ENCODE measurements around the gene SREBF2. TPM values are rescaled to one million over a fixed set of nuclear protein-coding genes. Genes with fewer than 3 reads are reported as not detected.
A peak's percentile ranks its signal among the peaks of the same experiment; 100 is the strongest.

SREBF2 gene
- total and polyA plus RNA-seq, 2 of the 13 experiments (the other 11 are each of a cell fraction or from before 2014, with no cell fraction given), result 53.8 to 72.6 TPM

DNA sequence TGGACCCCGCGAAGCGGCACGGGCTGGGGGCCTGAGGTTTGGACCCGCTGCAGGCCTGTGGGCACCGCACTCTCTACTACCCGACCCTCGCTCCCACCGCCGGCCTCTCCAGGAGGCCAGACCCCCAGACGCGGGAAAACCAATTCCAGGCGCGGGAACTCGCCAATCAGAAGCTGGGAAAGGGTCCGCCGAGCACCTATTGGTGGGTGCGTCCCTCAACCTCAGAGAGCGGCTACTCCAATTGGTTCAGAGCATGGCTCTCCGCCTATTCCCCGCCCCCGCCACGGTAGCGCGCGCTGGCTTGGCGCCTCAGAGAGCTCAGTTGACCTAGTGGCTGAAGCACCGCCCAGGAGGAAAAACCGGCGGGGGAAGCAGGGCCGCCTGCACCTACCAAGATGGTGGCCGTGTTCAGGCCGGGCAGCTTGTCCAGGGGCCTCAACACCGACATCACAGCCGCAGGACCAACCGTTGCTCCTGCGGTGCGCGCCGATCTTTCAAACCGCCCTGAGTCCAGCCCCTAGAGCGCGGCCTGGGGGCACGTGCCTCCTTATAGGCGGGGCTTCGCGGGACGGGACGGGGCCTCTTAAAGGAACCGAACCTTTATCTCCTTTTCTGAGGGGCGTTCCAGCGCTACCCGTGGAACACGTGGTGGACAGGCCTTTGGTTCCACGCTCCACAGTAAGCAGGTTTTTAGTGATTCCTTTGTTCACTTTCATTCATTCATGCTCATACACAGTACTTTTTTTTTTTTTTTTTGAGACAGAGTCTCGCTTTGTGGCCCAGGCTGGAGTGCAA lies 113.9 kb downstream of the SREBF2 start, which contains the start of gene CENPM (continued):
- TF ChIP-seq ZNF674 (CRISPR knock-in tag; IDR thresholded peaks at IDR 0.05; ENCODE audit: low read depth) (no peak), TRIM24 (CRISPR knock-in tag; IDR thresholded peaks at IDR 0.05) (no peak), CHD2 (IDR thresholded peaks at IDR 0.05; ENCODE audit: low read depth, low read length) (0 out of 2 replicates have a peak, but pooled peaks have one; percentile 31), ZNF672 (CRISPR knock-in tag; IDR thresholded peaks at IDR 0.05) (no peak), NFATC3 (CRISPR knock-in tag; IDR thresholded peaks at IDR 0.05) (0 out of 2 replicates have a peak, but pooled peaks have one; percentile 70), ZNF34 (CRISPR knock-in tag; IDR thresholded peaks at IDR 0.05; ENCODE audit: borderline replicate concordance) (0 out of 2 replicates have a peak, but pooled peaks have one; percentile 64), IKZF4 (CRISPR knock-in tag; IDR thresholded peaks at IDR 0.05; ENCODE audit: borderline replicate concordance, low read depth, not compliant biosample characterization) (peak; percentile 36), SRSF9 (IDR thresholded peaks at IDR 0.05; ENCODE audit: borderline replicate concordance, insufficient read depth, low read depth, low read length, poor library complexity, severe bottlenecking) (no peak), ZNF850 (CRISPR knock-in tag; conservative IDR thresholded peaks at IDR 0.05) (no peak), ZNF121 (CRISPR knock-in tag; IDR thresholded peaks at IDR 0.05) (peak; percentile 45; the same call in 1 of the 2 replicates), ZNF264 (CRISPR knock-in tag; IDR thresholded peaks at IDR 0.05) (no peak), RAD21 (CRISPR knock-in tag; IDR thresholded peaks at IDR 0.05) (no peak)
- TF ChIP-seq, protein P1, sequence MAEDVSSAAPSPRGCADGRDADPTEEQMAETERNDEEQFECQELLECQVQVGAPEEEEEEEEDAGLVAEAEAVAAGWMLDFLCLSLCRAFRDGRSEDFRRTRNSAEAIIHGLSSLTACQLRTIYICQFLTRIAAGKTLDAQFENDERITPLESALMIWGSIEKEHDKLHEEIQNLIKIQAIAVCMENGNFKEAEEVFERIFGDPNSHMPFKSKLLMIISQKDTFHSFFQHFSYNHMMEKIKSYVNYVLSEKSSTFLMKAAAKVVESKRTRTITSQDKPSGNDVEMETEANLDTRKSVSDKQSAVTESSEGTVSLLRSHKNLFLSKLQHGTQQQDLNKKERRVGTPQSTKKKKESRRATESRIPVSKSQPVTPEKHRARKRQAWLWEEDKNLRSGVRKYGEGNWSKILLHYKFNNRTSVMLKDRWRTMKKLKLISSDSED (CRISPR knock-in tag; IDR thresholded peaks at IDR 0.05), result 0 out of 2 replicates have a peak, but pooled peaks have one; percentile 60
- TF ChIP-seq, protein P2, sequence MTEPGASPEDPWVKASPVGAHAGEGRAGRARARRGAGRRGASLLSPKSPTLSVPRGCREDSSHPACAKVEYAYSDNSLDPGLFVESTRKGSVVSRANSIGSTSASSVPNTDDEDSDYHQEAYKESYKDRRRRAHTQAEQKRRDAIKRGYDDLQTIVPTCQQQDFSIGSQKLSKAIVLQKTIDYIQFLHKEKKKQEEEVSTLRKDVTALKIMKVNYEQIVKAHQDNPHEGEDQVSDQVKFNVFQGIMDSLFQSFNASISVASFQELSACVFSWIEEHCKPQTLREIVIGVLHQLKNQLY (CRISPR knock-in tag; IDR thresholded peaks at IDR 0.05), result peak; percentile 59; the same call in 1 of the 2 replicates
- TF ChIP-seq, protein P3, sequence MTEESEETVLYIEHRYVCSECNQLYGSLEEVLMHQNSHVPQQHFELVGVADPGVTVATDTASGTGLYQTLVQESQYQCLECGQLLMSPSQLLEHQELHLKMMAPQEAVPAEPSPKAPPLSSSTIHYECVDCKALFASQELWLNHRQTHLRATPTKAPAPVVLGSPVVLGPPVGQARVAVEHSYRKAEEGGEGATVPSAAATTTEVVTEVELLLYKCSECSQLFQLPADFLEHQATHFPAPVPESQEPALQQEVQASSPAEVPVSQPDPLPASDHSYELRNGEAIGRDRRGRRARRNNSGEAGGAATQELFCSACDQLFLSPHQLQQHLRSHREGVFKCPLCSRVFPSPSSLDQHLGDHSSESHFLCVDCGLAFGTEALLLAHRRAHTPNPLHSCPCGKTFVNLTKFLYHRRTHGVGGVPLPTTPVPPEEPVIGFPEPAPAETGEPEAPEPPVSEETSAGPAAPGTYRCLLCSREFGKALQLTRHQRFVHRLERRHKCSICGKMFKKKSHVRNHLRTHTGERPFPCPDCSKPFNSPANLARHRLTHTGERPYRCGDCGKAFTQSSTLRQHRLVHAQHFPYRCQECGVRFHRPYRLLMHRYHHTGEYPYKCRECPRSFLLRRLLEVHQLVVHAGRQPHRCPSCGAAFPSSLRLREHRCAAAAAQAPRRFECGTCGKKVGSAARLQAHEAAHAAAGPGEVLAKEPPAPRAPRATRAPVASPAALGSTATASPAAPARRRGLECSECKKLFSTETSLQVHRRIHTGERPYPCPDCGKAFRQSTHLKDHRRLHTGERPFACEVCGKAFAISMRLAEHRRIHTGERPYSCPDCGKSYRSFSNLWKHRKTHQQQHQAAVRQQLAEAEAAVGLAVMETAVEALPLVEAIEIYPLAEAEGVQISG (CRISPR knock-in tag; IDR thresholded peaks at IDR 0.05), result peak; percentile 68
- TF ChIP-seq, protein P4, sequence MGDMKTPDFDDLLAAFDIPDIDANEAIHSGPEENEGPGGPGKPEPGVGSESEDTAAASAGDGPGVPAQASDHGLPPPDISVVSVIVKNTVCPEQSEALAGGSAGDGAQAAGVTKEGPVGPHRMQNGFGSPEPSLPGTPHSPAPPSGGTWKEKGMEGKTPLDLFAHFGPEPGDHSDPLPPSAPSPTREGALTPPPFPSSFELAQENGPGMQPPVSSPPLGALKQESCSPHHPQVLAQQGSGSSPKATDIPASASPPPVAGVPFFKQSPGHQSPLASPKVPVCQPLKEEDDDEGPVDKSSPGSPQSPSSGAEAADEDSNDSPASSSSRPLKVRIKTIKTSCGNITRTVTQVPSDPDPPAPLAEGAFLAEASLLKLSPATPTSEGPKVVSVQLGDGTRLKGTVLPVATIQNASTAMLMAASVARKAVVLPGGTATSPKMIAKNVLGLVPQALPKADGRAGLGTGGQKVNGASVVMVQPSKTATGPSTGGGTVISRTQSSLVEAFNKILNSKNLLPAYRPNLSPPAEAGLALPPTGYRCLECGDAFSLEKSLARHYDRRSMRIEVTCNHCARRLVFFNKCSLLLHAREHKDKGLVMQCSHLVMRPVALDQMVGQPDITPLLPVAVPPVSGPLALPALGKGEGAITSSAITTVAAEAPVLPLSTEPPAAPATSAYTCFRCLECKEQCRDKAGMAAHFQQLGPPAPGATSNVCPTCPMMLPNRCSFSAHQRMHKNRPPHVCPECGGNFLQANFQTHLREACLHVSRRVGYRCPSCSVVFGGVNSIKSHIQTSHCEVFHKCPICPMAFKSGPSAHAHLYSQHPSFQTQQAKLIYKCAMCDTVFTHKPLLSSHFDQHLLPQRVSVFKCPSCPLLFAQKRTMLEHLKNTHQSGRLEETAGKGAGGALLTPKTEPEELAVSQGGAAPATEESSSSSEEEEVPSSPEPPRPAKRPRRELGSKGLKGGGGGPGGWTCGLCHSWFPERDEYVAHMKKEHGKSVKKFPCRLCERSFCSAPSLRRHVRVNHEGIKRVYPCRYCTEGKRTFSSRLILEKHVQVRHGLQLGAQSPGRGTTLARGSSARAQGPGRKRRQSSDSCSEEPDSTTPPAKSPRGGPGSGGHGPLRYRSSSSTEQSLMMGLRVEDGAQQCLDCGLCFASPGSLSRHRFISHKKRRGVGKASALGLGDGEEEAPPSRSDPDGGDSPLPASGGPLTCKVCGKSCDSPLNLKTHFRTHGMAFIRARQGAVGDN (CRISPR knock-in tag; IDR thresholded peaks at IDR 0.05), result peak; percentile 95

All from HepG2 (cell line).